ENCODE data around the gene ADGRA1.

The ADGRA1 gene

GRCh38 chr10:133062085-133062484, 25.6 kb upstream of the ADGRA1 start:
- H3K27ac ChIP-seq (ENCODE audit: low read depth, low read length) = no peak overlapping the region
- no peaks in the 10 kb centered on the region for H3K9me3 ChIP-seq (ENCODE audit: control insufficient read depth in 1 of 2, low read length in 2 of 2)
- no peak overlapping the region for H3K4me3 ChIP-seq (ENCODE audit: low read depth in 1 of 2, low read length in 2 of 2)
- H3K9ac ChIP-seq (ENCODE audit: low read depth in 1 of 2, low read length in 2 of 2) = no peak overlapping the region
- no peaks in the 10 kb centered on the region for H3K4me1 ChIP-seq (ENCODE audit: control insufficient read depth in 1 of 2, insufficient read depth in 2 of 2, low read length in 2 of 2)
- H3K36me3 ChIP-seq (ENCODE audit: control insufficient read depth in 1 of 2, insufficient read depth in 2 of 2, low read length in 2 of 2) = no peaks in the 10 kb centered on the region
- H3K27me3 ChIP-seq (ENCODE audit: control insufficient read depth in 1 of 2, insufficient read depth in 2 of 2, low read length in 2 of 2) = peaks cover 0 to 8% of the 10 kb centered on the region in 2 donors

- Histone ChIP-seq H3K9me3 (ENCODE audit: control insufficient read depth in 1 of 2, low read length in 2 of 2) (no peaks in the 10 kb centered on the region), H3K36me3 (ENCODE audit: control insufficient read depth in 1 of 2, insufficient read depth in 2 of 2, low read length in 2 of 2) (no peaks in the 10 kb centered on the region), H3K27me3 (ENCODE audit: control insufficient read depth in 1 of 2, insufficient read depth in 2 of 2, low read length in 2 of 2) (peaks cover 0 to 2% of the 10 kb centered on the region in 2 donors), H3K9ac (ENCODE audit: low read depth in 1 of 2, low read length in 2 of 2) (no peak overlapping the region), H3K27ac (ENCODE audit: low read depth, low read length) (no peak overlapping the region), H3K4me3 (ENCODE audit: low read depth in 1 of 2, low read length in 2 of 2) (no peak overlapping the region), H3K4me1 (ENCODE audit: control insufficient read depth in 1 of 2, insufficient read depth in 2 of 2, low read length in 2 of 2) (no peaks in the 10 kb centered on the region)
These were observed 25.1 kb upstream of the ADGRA1 start for GRCh38 chr10:133062635-133063034.

GRCh38 chr10:133067149-133068105, 20.3 kb upstream of the ADGRA1 start:
- no peaks in the 10 kb centered on the region for H3K9me3 ChIP-seq (ENCODE audit: control insufficient read depth in 1 of 2, low read length in 2 of 2)
- H3K36me3 ChIP-seq (ENCODE audit: control insufficient read depth in 1 of 2, insufficient read depth in 2 of 2, low read length in 2 of 2) = no peaks in the 10 kb centered on the region
- no peak overlapping the region for H3K4me3 ChIP-seq (ENCODE audit: low read depth in 1 of 2, low read length in 2 of 2)
- H3K27ac ChIP-seq (ENCODE audit: low read depth, low read length) = no peak overlapping the region
- no peaks in the 10 kb centered on the region for H3K4me1 ChIP-seq (ENCODE audit: control insufficient read depth in 1 of 2, insufficient read depth in 2 of 2, low read length in 2 of 2)
- H3K27me3 ChIP-seq (ENCODE audit: control insufficient read depth in 1 of 2, insufficient read depth in 2 of 2, low read length in 2 of 2) = no peaks in the 10 kb centered on the region
- no peak overlapping the region for H3K9ac ChIP-seq (ENCODE audit: low read depth in 1 of 2, low read length in 2 of 2)

GRCh38 chr10:133068111-133069032, 19.4 kb upstream of the ADGRA1 start:
- H3K9me3 ChIP-seq (ENCODE audit: control insufficient read depth in 1 of 2, low read length in 2 of 2) = no peaks in the 10 kb centered on the region
- H3K9ac ChIP-seq (ENCODE audit: low read depth in 1 of 2, low read length in 2 of 2) = no peak overlapping the region
- H3K4me1 ChIP-seq (ENCODE audit: control insufficient read depth in 1 of 2, insufficient read depth in 2 of 2, low read length in 2 of 2) = no peaks in the 10 kb centered on the region
- no peaks in the 10 kb centered on the region for H3K27me3 ChIP-seq (ENCODE audit: control insufficient read depth in 1 of 2, insufficient read depth in 2 of 2, low read length in 2 of 2)
- no peak overlapping the region for H3K4me3 ChIP-seq (ENCODE audit: low read depth in 1 of 2, low read length in 2 of 2)
- H3K27ac ChIP-seq (ENCODE audit: low read depth, low read length) = no peak overlapping the region
- no peaks in the 10 kb centered on the region for H3K36me3 ChIP-seq (ENCODE audit: control insufficient read depth in 1 of 2, insufficient read depth in 2 of 2, low read length in 2 of 2)

- no peaks in the 10 kb centered on the region for H3K36me3 ChIP-seq (ENCODE audit: control insufficient read depth in 1 of 2, insufficient read depth in 2 of 2, low read length in 2 of 2)
- no peaks in the 10 kb centered on the region for H3K27me3 ChIP-seq (ENCODE audit: control insufficient read depth in 1 of 2, insufficient read depth in 2 of 2, low read length in 2 of 2)
- H3K4me1 ChIP-seq (ENCODE audit: control insufficient read depth in 1 of 2, insufficient read depth in 2 of 2, low read length in 2 of 2) = no peaks in the 10 kb centered on the region
- no peak overlapping the region for H3K27ac ChIP-seq (ENCODE audit: low read depth, low read length)
- no peaks in the 10 kb centered on the region for H3K9me3 ChIP-seq (ENCODE audit: control insufficient read depth in 1 of 2, low read length in 2 of 2)
- no peak overlapping the region for H3K9ac ChIP-seq (ENCODE audit: low read depth in 1 of 2, low read length in 2 of 2)
- H3K4me3 ChIP-seq (ENCODE audit: low read depth in 1 of 2, low read length in 2 of 2) = no peak overlapping the region
These were observed 18.6 kb upstream of the ADGRA1 start for GRCh38 chr10:133069033-133069525.

GRCh38 chr10:133070405-133070804, 17.3 kb upstream of the ADGRA1 start:
- no peaks in the 10 kb centered on the region for H3K36me3 ChIP-seq (ENCODE audit: control insufficient read depth in 1 of 2, insufficient read depth in 2 of 2, low read length in 2 of 2)
- no peaks in the 10 kb centered on the region for H3K4me1 ChIP-seq (ENCODE audit: control insufficient read depth in 1 of 2, insufficient read depth in 2 of 2, low read length in 2 of 2)
- no peaks in the 10 kb centered on the region for H3K27me3 ChIP-seq (ENCODE audit: control insufficient read depth in 1 of 2, insufficient read depth in 2 of 2, low read length in 2 of 2)
- no peak overlapping the region for H3K4me3 ChIP-seq (ENCODE audit: low read depth in 1 of 2, low read length in 2 of 2)
- H3K9ac ChIP-seq (ENCODE audit: low read depth in 1 of 2, low read length in 2 of 2) = no peak overlapping the region
- H3K9me3 ChIP-seq (ENCODE audit: control insufficient read depth in 1 of 2, low read length in 2 of 2) = no peaks in the 10 kb centered on the region
- no peak overlapping the region for H3K27ac ChIP-seq (ENCODE audit: low read depth, low read length)

GRCh38 chr10:133070810-133071209, 16.9 kb upstream of the ADGRA1 start:
- no peaks in the 10 kb centered on the region for H3K9me3 ChIP-seq (ENCODE audit: control insufficient read depth in 1 of 2, low read length in 2 of 2)
- no peak overlapping the region for H3K4me3 ChIP-seq (ENCODE audit: low read depth in 1 of 2, low read length in 2 of 2)
- H3K27ac ChIP-seq (ENCODE audit: low read depth, low read length) = no peak overlapping the region
- no peaks in the 10 kb centered on the region for H3K4me1 ChIP-seq (ENCODE audit: control insufficient read depth in 1 of 2, insufficient read depth in 2 of 2, low read length in 2 of 2)
- no peaks in the 10 kb centered on the region for H3K27me3 ChIP-seq (ENCODE audit: control insufficient read depth in 1 of 2, insufficient read depth in 2 of 2, low read length in 2 of 2)
- no peak overlapping the region for H3K9ac ChIP-seq (ENCODE audit: low read depth in 1 of 2, low read length in 2 of 2)
- no peaks in the 10 kb centered on the region for H3K36me3 ChIP-seq (ENCODE audit: control insufficient read depth in 1 of 2, insufficient read depth in 2 of 2, low read length in 2 of 2)

GRCh38 chr10:133071733-133072132, 16.0 kb upstream of the ADGRA1 start:
- Histone ChIP-seq H3K9ac (ENCODE audit: low read depth in 1 of 2, low read length in 2 of 2) (no peak overlapping the region), H3K4me3 (ENCODE audit: low read depth in 1 of 2, low read length in 2 of 2) (no peak overlapping the region), H3K36me3 (ENCODE audit: control insufficient read depth in 1 of 2, insufficient read depth in 2 of 2, low read length in 2 of 2) (no peaks in the 10 kb centered on the region), H3K27me3 (ENCODE audit: control insufficient read depth in 1 of 2, insufficient read depth in 2 of 2, low read length in 2 of 2) (no peaks in the 10 kb centered on the region), H3K9me3 (ENCODE audit: control insufficient read depth in 1 of 2, low read length in 2 of 2) (no peaks in the 10 kb centered on the region), H3K27ac (ENCODE audit: low read depth, low read length) (no peak overlapping the region), H3K4me1 (ENCODE audit: control insufficient read depth in 1 of 2, insufficient read depth in 2 of 2, low read length in 2 of 2) (no peaks in the 10 kb centered on the region)

GRCh38 chr10:133072196-133072595, 15.5 kb upstream of the ADGRA1 start:
- H3K9ac ChIP-seq (ENCODE audit: low read depth in 1 of 2, low read length in 2 of 2) = no peak overlapping the region
- H3K27ac ChIP-seq (ENCODE audit: low read depth, low read length) = no peak overlapping the region
- H3K4me1 ChIP-seq (ENCODE audit: control insufficient read depth in 1 of 2, insufficient read depth in 2 of 2, low read length in 2 of 2) = no peaks in the 10 kb centered on the region
- H3K9me3 ChIP-seq (ENCODE audit: control insufficient read depth in 1 of 2, low read length in 2 of 2) = no peaks in the 10 kb centered on the region
- H3K27me3 ChIP-seq (ENCODE audit: control insufficient read depth in 1 of 2, insufficient read depth in 2 of 2, low read length in 2 of 2) = no peaks in the 10 kb centered on the region
- no peak overlapping the region for H3K4me3 ChIP-seq (ENCODE audit: low read depth in 1 of 2, low read length in 2 of 2)
- H3K36me3 ChIP-seq (ENCODE audit: control insufficient read depth in 1 of 2, insufficient read depth in 2 of 2, low read length in 2 of 2) = no peaks in the 10 kb centered on the region

Measured in duodenal mucosa (tissue), 2 donors.